Keratinocyte (primary cell): ENCODE data around the gene TPK1. TPM values are rescaled to one million over a fixed set of nuclear protein-coding genes. Genes with fewer than 3 reads are reported as not detected.

Source experiments
- DNase-seq: peaks from one replicate; pipeline ENCODE4 v3.0.0-alpha.2; 2011; ENCODE audit warnings: low read depth, missing footprints, low spot score
- FAIRE-seq: peaks from 2 replicates; lab custom pipeline; 2011; peaks lifted over from hg19 to GRCh38; lab: Jason Lieb, UNC
- H2AFZ ChIP-seq: 2 replicates; pipeline ENCODE4 v1.6.0; 2012; ENCODE audit warnings: low read length, control low read depth, inconsistent platforms; ENCODE audit not compliant: control insufficient read depth
- H3K27ac ChIP-seq: 2 replicates; pipeline ENCODE4 v1.5.1; 2011; ENCODE audit warnings: low read length; ENCODE audit not compliant: control insufficient read depth, insufficient read depth
- H3K27me3 ChIP-seq: 3 replicates; pipeline ENCODE4 v1.6.0; 2011; ENCODE audit warnings: low read length; ENCODE audit not compliant: control insufficient read depth, insufficient read depth; ENCODE audit errors: extremely low read depth
- H3K36me3 ChIP-seq, 2 experiments: 2 replicates in 1 of 2; 3 replicates in 1 of 2; pipeline ENCODE4 v1.5.1; 2011; ENCODE audit warnings: low read length in 2 of 2, mild to moderate bottlenecking in 1 of 2; ENCODE audit not compliant: control insufficient read depth in 2 of 2, insufficient read depth in 2 of 2; ENCODE audit errors: extremely low read depth in 1 of 2
- H3K4me1 ChIP-seq: 3 replicates; pipeline ENCODE4 v1.5.1; 2011; ENCODE audit warnings: low read length; ENCODE audit not compliant: control insufficient read depth, insufficient read depth; ENCODE audit errors: extremely low read depth
- H3K4me2 ChIP-seq: 3 replicates; pipeline ENCODE4 v1.6.0; 2011; ENCODE audit warnings: low read depth, low read length; ENCODE audit not compliant: control insufficient read depth, insufficient read depth; ENCODE audit errors: extremely low read depth
- H3K4me3 ChIP-seq, 3 experiments: fragments of 200-600 bp in 1 of 3; sonication (generic) in 1 of 3; 2 replicates in 2 of 3; 3 replicates in 1 of 3; pipeline ENCODE4 v1.5.1; 2011 to 2016; ENCODE audit warnings: low read length in 3 of 3, mild to moderate bottlenecking in 3 of 3, control low read depth in 2 of 3, inconsistent platforms in 1 of 3, low read depth in 1 of 3, mixed read lengths in 1 of 3, mixed run types in 1 of 3, moderate library complexity in 1 of 3; ENCODE audit not compliant: control insufficient read depth in 2 of 3, insufficient read depth in 2 of 3; ENCODE audit errors: extremely low read depth in 1 of 3
- H3K79me2 ChIP-seq: 2 replicates; pipeline ENCODE4 v1.6.0; 2012; ENCODE audit warnings: low read length; ENCODE audit not compliant: control insufficient read depth, insufficient read depth
- H3K9ac ChIP-seq: 3 replicates; pipeline ENCODE4 v1.6.0; 2011; ENCODE audit warnings: low read length; ENCODE audit not compliant: control insufficient read depth, insufficient read depth; ENCODE audit errors: extremely low read depth
- H3K9me1 ChIP-seq: 3 replicates; pipeline ENCODE4 v1.6.0; 2011; ENCODE audit warnings: low read length; ENCODE audit not compliant: control insufficient read depth, insufficient read depth; ENCODE audit errors: extremely low read depth
- H3K9me3 ChIP-seq: 2 replicates; pipeline ENCODE4 v1.5.1; 2012; ENCODE audit warnings: low read depth, low read length; ENCODE audit not compliant: control insufficient read depth
- H4K20me1 ChIP-seq: 3 replicates; pipeline ENCODE4 v1.6.0; 2011; ENCODE audit warnings: low read length; ENCODE audit not compliant: control insufficient read depth, insufficient read depth; ENCODE audit errors: extremely low read depth
- EZH2 ChIP-seq: IDR thresholded peaks from one replicate; pipeline ENCODE4 v1.6.1; 2012; ENCODE audit warnings: inconsistent platforms, mild to moderate bottlenecking, low read length, moderate library complexity
- dilution Hi-C: fragments of 300-500 bp; cut with MboI; formaldehyde crosslinking; loops from one replicate; pipeline ENCODE4 v1.7.0; 2020; ENCODE audit warnings: low sequenced_read_pairs; ENCODE audit not compliant: extremely low pct_ligation_motif_present
- polyA plus RNA-seq, 5 experiments: library from polyadenylated mRNA; depleted of rRNA in 3 of 5; stranded (reverse) in 3 of 5; stranded (forward) in 1 of 5; unstranded in 1 of 5; fragments of >200 nt; gene quantifications; 1 replicate in 1 of 5; 2 replicates in 3 of 5; 3 replicates in 1 of 5; pipeline versions ENCODE4 v1.2.1 to v1.2.3, GENCODE V29; 2011 to 2012; ENCODE audit warnings: missing spikeins in 2 of 5, low read depth in 1 of 5, low replicate concordance in 1 of 5
- TF ChIP-seq, protein P1 (sequence below), 3 experiments: IDR thresholded peaks in 1 of 3; conservative IDR thresholded peaks in 1 of 3; optimal IDR thresholded peaks in 1 of 3; 2 replicates in 2 of 3; 3 replicates in 1 of 3; pipeline versions ENCODE3 to v1.5.1; 2011; ENCODE audit warnings: low read length in 3 of 3, mild to moderate bottlenecking in 3 of 3, moderate library complexity in 2 of 3, control low read depth in 1 of 3, inconsistent platforms in 1 of 3; ENCODE audit not compliant: insufficient read depth in 2 of 3; ENCODE audit errors: extremely low read depth in 1 of 3

The TPK1 gene
- polyA plus RNA-seq, 1 donor (not counting 4 experiments of a cell fraction or from before 2014, with no cell fraction given), result 1.9 TPM

DNA sequence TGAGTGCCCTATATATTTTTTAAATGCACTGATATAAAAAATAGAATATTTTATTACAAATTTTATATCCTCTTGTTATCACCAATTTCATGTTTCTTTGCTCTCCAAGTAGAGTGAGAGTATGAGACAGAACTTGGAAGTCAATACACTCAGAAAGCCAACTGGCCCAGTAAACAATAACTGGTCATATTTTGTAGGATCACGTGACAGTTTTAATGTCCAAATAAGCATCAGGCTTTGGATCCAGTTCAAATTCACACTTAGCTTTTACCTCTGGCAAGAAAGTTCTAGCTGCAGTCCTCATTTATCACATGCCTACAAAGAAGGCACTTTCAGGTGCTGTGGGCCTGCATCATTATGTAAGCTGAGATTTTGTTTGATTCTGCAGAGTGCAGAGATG lies 21.6 kb upstream of the TPK1 start:
- FAIRE-seq (no peak), DNase-seq (no peak)
- no peak overlapping the region for H3K27ac ChIP-seq
- no peaks in the 10 kb centered on the region for H3K27me3 ChIP-seq
- no peak overlapping the region for H3K9ac ChIP-seq
- no peaks in the 10 kb centered on the region for H3K4me1 ChIP-seq
- no peak overlapping the region for H2AFZ ChIP-seq
- no peaks in the 10 kb centered on the region for H3K9me3 ChIP-seq
- TF ChIP-seq EZH2, result no peak
- TF ChIP-seq, protein P1, sequence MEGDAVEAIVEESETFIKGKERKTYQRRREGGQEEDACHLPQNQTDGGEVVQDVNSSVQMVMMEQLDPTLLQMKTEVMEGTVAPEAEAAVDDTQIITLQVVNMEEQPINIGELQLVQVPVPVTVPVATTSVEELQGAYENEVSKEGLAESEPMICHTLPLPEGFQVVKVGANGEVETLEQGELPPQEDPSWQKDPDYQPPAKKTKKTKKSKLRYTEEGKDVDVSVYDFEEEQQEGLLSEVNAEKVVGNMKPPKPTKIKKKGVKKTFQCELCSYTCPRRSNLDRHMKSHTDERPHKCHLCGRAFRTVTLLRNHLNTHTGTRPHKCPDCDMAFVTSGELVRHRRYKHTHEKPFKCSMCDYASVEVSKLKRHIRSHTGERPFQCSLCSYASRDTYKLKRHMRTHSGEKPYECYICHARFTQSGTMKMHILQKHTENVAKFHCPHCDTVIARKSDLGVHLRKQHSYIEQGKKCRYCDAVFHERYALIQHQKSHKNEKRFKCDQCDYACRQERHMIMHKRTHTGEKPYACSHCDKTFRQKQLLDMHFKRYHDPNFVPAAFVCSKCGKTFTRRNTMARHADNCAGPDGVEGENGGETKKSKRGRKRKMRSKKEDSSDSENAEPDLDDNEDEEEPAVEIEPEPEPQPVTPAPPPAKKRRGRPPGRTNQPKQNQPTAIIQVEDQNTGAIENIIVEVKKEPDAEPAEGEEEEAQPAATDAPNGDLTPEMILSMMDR (optimal IDR thresholded peaks at IDR 0.05 in 1 of 3, IDR thresholded peaks at IDR 0.05 in 1 of 3, conservative IDR thresholded peaks at IDR 0.05 in 1 of 3; ENCODE audit: extremely low read depth in 1 of 3, insufficient read depth in 2 of 3, low read length in 3 of 3), result no peak
- no peaks in the 10 kb centered on the region for H3K9me1 ChIP-seq
- H3K4me2 ChIP-seq, result no peak overlapping the region
- no peaks in the 10 kb centered on the region for H3K79me2 ChIP-seq
- no peak overlapping the region for H3K4me3 ChIP-seq
- dilution Hi-C loops, result no loop called here
- H3K36me3 ChIP-seq, result no peaks in the 10 kb centered on the region
- no peaks in the 10 kb centered on the region for H4K20me1 ChIP-seq

DNA sequence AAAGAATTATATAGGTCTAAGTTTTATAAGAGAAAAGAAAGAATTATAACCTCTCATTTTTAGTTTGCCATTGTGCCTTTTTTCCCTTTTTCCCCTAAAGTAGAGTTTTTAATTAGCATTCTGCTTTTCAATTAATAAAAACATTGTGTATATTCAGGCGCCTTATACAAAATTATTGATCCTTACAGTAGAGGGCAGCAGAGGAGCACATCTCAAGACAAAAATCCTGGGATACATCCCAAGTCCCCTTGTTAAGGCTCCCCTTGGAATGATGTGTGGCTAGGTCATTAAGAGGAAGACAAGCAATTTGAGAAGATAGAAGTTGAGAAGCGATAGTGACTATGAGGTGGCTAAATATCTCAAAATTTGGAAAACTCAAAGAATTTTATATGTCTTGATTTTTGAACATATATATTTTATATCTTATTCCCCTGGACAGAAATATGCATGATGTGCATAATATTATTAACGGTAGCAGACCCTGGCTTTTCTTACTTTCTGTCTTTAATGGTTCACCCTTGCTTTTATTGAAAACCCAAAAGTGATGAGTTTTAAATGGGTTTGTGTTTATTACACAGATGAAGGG lies 19.1 kb upstream of the TPK1 start:
- H3K4me1 ChIP-seq, result no peaks in the 10 kb centered on the region

More for the DNA sequence above, 19.1 kb upstream of the TPK1 start:
- Histone ChIP-seq H3K79me2 (no peaks in the 10 kb centered on the region), H3K27me3 (no peaks in the 10 kb centered on the region), H3K9me3 (no peaks in the 10 kb centered on the region), H3K36me3 (no peaks in the 10 kb centered on the region), H3K9me1 (no peaks in the 10 kb centered on the region), H3K27ac (no peak overlapping the region), H3K4me2 (no peak overlapping the region), H2AFZ (no peak overlapping the region), H3K9ac (no peak overlapping the region), H3K4me3 (no peak overlapping the region), H4K20me1 (no peaks in the 10 kb centered on the region)
- dilution Hi-C loops, result no loop called here
- no peak for TF ChIP-seq EZH2
- TF ChIP-seq, protein P1 (optimal IDR thresholded peaks at IDR 0.05 in 1 of 3, IDR thresholded peaks at IDR 0.05 in 1 of 3, conservative IDR thresholded peaks at IDR 0.05 in 1 of 3; ENCODE audit: extremely low read depth in 1 of 3, insufficient read depth in 2 of 3, low read length in 3 of 3), result peak; percentile 28 to 55 (median 45)
- FAIRE-seq (peak; percentile 71), DNase-seq (no peak)
